GM19238 (cell line): Measurements from ENCODE around the gene CYP4F3.
"Not testable (repeated sequence)": the region's sequence is repeated elsewhere in the genome, so short reads cannot be mapped to it uniquely, and the experiment has no call there.

Experiments
- DNase-seq: peaks from one replicate; pipeline ENCODE4 v3.0.0; 2011; ENCODE audit warnings: low spot score; ENCODE audit not compliant: insufficient read length

CYP4F3 gene

DNA sequence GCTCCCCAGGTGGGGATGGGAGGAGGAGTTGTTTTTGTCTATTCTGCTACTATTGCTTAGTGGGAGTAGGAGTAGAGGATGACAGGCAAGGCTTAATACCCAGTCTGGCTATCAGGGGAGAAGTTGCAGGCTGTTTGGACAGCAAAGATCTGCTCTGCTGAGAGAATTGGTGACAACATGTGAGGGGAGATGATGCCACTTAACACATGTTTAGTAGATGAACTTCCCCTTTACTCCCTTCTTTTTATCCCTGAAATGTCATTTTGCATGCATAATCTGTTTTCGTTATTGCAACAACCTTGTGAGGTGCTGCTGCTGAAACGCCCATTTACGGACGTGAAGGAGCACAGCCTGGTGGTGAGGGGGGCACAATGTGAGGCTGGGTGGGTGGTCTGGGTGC, 29.2 kb downstream of the CYP4F3 start:
- DNase-seq, result no peak

DNA sequence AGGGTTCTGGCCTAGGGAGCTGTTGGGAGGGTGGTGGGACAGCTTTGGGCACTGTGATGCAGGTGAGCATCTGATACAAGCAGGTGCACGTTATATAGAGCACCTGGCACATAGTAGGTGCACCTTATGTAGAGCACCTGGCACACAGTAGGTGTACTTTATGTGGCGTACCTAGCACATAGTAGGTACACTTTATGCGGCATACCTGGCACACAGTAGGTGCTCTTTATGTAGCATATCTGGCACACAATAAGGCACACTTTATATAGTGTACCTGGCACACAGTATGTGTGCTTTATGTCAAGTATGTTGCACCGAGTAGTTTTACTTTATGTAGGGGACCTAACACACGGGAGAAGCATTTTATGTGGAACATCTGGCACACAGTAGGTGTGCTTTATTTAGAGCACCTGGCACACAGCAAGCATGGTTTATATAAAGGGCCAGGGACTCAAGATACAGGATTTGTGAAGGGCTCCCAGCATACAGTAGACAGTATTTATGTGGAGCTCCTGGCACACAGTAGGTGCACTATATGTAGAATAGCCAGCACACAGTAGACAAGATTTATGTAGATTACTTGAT, 30.6 kb downstream of the CYP4F3 start:
- DNase-seq, result no peak

DNA sequence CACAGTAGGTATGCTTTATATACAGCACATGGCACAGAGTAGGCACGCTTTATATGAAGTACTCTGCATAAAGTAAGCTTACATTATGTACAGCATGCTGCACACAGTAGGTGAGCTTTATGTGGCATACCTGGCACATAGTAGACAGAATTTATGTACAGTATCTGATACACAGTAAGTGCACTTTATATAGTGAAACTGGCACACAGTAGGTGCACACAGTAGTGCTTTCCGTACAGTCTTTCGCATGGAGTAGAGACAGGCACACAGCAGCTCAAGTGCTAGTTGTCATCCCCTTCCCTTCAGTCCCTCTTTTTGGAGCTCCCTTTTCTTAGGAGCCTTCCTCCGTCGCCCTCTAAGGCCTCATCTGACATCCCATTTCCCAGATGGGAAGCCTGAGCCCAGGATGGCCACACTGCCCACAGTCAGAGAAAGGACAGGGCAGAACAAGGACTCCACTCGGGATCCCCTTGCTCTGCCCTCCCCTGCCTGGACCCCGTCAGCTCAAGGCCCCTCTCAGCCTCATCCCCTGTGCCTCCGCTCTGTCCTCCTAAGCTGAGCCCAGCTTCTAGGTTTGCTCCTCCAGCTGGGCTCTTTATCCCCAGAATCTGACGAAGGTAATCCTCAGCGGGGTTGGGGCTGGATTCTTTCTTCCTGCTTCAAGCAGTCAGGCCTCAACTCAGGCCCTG, 31.3 kb downstream of the CYP4F3 start:
- DNase-seq, result no peak

DNA sequence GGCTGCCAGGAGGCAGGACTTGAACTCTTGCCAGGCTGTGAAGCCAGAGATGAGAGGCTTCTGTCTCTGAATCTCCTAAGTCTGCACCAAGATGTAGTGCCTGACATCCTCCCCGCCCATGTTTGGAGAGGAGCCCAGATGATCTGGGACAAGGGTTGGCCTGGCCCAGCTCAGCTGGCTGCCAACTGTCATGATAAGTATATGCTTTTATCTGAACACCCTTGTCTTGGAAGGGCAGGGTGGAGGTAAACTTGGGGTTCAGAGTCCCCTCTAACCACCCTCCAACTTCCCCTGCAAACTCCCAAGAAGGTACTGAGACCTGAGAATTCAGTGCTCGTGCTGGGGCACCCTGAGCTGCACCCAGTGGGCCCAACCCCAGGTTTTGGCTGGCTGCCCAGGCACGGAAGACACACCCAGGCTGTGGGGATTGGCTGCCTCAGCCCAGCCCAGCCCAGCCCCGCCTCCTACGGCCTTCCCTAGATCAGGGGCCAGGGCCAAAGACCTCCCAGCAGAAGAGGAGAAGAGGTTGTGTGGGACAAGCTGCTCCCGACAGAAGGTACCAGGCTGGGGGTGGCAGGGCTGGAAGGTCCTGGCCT, 32.0 kb downstream of the CYP4F3 start, which contains the start of gene CYP4F12:
TSS of gene CYP4F12 (plus strand) at position 508 of the 596 bp plus-strand sequence. CDS start 443 bp downstream, outside the sequence.
- DNase-seq, result no peak

DNA sequence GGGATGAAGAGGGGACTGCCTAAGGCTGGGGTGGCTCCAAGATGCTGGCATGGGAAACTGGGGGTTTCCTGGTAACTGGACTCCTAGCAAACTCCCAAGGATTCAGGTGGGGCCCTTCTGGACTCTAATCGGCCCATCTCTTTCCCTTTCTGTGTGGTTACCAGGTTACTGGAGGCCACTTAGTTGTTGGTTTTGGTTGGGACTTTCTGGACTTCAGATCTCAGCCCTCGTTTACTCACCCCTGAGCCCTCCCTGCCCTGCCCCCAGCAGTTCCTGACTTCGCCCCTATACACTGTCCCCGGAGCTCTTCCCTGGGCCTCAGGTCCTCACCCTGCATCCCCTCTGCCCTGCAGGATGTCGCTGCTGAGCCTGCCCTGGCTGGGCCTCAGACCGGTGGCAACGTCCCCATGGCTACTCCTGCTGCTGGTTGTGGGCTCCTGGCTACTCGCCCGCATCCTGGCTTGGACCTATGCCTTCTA, 32.5 kb downstream of the CYP4F3 start:
- DNase-seq, result no peak

DNA sequence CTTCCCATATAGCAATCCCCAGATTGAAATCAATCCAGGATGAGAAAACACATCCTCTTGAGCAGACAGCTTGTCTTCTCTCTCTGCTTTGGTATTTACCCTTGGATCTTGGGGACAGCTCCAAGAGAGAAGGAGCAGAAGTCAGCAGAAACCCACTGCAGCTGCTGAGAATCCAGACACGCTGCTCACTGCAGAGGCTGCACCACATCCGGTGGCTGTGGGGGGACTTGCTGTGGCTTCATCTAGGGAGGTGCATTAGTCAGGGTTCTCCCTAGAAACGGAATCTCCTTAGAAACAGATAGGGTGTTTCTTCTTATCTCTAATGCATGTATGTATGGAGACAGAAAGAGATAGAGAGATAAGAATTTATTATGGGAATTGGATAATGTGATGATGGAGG, 34.9 kb downstream of the CYP4F3 start:
- no peak for DNase-seq

DNA sequence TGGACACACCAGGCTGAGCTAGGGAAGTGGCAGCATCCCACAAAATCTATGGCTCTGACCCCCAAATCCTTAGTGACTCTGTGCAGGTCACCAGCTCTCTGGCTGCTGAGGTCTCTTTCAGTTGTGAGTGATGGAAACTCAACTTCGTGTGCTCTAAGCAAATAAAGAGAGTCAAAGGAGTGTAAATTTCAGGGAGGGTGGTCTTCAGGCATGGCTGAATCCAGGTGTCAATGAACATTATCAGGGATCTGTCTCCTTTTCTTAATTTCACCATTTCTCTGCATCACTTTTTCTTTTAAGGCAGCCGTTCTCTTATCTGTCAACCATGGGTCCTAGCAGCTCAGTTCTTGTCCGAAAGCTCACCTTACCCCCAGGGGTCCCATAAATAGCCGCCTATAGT, 38.4 kb downstream of the CYP4F3 start:
- no peak for DNase-seq

DNA sequence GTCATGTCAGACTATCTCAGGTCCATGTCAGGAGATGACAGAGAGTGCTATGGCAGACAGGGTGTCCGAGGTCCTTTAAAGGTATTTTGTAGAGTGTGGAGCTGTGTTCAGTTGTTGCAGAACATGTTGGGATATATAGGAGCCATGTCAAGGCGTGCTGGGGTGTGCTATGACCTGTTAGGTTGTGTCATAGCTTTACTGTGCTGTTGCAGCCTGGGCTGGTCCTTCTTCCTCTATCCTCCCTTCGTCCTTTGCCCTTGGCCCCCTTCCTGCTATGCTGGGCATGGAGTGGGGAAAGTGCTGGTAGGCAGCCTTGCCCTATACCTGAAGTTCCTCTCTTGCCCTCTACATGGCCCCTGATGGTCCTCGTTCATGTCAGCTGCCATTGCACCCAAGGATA, 39.2 kb downstream of the CYP4F3 start:
- DNase-seq, result not testable (repeated sequence)

DNA sequence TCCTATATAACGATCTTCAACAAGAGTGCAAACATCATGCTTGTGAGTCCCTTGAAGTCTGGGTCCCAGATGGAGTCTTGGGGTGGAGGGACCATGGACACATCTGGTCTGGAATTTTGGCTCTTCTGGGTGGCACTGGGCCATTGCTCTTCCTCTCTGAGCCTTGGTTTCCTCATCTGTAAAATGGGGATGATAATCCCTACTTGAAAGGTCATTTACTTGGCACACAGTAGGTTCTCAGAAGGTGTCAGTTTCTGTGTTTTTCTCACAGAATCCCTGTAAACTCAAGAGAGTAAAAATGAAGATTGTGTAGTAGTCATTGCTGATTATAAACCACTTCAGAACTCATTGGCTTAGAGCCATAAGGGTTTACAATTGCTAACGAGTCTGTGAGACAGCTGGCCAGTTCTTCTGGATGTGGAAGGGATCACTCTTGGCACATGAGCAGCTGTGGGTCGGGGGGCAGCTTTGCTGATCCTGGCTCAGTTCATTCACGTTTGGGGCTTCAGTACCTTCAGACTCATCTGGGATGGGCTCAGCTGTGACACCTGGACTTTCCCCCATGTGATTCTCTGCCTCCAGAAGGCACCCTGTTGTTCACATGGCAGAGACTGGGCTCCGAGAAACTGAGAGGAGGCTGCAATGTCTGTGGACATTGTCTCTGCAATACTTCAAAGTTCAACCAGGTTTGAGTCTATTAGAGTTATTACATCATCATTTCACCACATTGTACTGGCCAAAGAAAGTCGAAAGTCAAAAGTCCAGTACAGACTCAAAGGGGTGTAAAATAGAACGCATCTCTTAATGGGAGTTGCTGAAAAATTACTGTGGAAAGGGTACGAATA, 40.0 kb downstream of the CYP4F3 start:
- no peak for DNase-seq

DNA sequence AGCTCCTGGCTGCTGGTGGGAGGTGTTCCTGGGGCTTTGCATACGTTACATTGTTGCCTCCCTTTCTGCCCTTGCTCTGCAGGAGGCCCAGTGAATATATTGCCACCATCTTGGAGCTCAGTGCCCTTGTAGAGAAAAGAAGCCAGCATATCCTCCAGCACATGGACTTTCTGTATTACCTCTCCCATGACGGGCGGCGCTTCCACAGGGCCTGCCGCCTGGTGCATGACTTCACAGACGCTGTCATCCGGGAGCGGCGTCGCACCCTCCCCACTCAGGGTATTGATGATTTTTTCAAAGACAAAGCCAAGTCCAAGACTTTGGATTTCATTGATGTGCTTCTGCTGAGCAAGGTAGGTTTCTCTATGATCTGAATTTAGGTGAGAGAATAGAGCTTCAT, 42.7 kb downstream of the CYP4F3 start:
- no peak for DNase-seq

DNA sequence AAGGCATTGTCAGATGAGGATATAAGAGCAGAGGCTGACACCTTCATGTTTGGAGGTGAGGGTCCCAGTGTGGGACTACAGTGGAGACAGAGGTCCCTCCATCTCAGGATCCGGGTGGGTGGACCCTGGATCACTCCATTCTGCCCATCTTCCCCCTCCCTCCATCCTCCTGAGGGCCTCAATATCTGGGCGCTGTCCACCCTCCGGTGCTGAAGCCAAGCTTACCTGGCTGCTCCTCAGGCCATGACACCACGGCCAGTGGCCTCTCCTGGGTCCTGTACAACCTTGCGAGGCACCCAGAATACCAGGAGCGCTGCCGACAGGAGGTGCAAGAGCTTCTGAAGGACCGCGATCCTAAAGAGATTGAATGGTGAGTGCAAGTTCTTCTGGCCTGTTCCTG, 44.1 kb downstream of the CYP4F3 start:
- DNase-seq, result no peak

DNA sequence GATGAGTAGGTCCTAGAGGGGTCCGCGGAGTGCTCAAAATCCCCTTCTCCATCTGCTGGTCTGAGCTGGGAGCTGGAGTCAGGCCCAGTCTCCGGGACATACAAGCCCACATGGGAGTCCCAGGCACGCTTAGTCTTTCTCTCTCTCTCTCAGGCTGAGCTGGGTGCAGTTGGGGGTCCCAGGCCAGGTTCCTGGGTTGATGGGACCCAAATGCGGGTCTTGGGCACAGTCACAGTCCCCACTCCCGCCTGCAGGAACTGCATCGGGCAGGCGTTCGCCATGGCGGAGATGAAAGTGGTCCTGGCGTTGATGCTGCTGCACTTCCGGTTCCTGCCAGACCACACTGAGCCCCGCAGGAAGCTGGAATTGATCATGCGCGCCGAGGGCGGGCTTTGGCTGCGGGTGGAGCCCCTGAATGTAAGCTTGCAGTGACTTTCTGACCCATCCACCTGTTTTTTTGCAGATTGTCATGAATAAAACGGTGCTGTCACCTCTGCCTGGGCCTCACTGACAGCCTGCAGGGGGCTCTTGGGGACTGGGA, 56.0 kb downstream of the CYP4F3 start:
- DNase-seq, result no peak

DNA sequence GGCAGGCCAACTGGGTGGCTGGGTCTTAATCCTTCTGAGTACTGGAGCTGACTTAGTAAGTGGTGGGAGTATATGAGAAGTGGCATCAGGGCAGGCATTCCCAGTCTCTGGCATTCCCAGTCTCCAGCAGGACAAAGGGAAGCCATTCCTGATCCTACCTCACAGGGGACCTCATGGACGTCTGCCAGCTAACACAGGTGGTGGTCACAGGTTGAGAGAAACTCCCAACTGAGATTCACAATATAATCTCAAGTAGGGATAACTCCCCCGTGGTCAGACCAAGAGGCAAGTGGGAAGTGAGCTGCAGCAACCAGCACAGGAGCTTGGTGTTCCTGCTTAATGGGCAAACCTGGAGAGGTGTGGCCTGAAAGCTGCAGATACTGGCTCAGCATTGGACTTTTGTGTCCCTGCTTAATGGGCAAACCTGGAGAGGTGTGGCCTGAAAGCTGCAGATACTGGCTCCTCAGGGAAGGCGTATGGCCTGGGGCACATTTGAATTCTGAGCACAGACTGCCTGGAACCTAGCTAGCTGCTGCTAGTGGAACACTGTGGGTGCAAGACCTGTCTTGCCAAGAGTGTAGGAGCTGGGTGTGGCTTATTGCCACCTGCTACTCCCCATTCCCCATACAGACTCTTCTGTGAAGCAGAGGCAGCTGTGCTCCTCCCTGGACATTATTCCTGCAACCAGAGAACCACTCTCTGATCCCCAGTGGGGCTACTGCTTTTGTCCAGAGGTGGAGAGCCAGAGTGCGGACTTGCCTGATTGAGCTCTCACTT, 61.2 kb downstream of the CYP4F3 start:
- DNase-seq, result no peak

DNA sequence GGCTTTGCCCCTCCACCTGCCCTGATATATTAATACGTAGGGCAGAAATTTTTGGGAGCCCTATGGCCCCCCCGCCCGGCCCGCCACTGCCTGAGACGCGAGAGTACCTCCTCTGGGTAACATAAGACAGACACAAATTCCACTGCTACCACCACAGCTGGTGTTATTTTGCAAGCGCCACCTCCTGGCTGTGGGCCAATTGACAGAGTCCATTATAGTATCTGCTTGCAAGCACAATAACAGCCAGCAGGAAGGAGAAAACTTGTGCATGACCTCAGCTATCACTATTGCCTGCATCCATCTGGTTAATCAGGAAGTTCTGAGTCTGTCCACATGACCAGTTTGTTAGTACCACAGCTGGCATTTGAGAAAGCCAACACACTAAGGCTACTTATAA, 61.8 kb downstream of the CYP4F3 start:
- no peak for DNase-seq
